CD4-positive, alpha-beta T cell treated with Interleukin-15 for 1 hour (primary cell): Measurements from ENCODE around the gene RNPS1.

Experiments
- DNase-seq: peaks from one replicate; pipeline ENCODE4 v3.0.0-alpha.2; 2020

Gene RNPS1

GRCh38 chr16:2233872-2234812 is 33.8 kb downstream of the RNPS1 start:
- no peak for DNase-seq

GRCh38 chr16:2233046-2233775 is 34.7 kb downstream of the RNPS1 start:
- no peak for DNase-seq

DNA sequence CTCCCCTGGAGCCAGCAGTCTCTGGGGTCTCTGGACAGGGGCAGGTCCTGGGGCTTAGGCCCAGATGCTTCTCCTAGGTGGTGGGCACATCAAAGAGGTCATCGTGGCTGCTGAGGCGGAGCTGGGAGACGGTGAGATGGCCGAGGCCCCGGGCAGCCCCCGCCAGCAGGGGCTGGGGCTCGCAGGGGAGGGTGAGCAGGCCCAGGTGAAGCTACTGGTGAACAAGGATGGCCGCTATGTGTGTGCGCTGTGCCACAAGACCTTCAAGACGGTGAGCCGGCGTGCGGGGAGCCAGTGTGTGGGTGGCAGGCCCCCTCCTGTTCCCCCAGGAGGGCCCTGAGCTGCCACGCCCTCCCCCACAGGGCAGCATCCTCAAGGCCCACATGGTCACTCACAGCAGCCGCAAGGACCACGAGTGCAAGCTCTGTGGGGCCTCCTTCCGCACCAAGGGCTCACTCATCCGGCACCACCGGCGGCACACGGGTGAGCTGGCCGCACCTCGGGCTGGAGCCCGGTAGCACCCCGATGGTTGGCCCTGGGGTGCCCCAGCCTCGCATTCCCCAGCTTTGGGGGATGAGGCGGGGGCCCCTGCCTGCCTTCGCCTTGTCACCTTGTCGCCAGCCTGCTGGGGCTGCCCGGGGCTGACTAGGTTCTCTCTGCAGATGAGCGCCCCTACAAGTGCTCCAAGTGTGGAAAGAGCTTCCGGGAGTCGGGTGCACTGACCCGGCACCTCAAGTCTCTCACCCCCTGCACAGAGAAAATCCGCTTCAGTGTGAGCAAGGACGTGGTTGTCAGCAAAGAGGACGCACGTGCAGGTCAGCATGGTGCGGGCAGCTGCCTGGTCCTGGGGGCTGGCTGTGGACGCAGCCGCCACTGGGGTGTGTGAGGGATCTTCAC is 35.6 kb downstream of the RNPS1 start:
- no peak for DNase-seq

DNA sequence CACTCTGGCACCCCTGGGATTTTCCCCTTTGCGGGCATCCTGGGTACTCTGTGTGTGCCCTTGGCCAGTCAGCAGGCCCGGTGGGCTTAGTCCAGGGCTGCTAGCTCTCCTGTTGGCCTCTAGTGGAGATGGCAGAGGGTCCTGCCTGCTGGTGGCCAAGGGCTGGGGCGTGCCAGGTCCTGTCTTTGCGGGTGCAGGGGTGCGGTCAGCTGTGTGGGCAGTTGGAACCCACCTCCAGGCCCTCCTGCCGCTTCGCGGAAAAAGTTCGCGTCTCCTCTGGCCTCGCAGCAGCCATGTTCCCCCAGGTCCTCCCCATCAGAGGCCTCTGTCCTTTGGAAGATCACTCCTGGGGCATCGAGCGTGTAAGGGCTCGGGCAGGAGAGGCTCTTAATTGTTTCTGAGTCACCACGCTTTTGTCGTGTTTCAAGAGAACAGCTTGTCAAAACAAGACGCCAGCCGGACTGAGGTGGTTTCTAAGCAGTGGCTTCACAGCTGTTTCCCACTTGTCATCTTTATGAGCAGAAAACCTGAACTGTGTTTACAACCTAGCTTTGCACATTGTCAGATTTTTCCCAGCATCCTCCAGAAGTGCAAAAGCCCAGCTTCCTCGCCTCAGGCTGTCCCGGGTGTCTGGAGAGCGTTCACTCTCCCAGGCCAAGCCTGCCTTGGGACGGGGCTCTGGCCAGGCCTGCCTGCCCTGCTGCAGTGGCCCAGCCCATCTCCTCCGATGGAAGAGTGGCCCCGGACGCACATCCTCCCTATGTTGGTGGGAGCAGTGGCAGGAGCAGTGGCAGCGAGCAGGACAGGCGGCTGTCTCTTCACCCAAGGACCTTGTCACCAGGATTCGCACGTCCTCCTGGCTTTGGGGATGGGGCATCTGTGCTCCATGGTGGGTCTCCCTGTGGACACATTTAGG is 36.7 kb downstream of the RNPS1 start:
- DNase-seq = no peak

DNA sequence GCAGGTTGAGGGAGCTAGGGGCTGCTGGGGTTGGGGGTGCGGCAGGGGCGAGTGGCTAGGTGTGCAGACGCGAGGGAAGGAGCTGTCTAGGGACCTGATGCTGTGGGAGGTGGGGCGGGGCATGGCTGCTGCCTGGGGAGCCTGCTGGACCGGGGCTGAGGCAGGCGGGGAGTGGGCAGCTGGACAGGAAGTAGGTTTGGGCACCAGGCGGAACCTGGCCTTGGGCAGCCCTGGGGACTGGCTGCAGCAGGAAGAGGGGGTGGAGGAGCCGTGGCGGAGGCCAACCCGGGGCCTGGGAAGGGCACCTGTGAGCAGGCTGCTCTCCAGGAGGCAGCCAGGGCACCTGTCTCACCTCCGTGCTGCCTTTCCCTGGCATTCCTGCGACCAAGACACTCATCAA is 37.5 kb downstream of the RNPS1 start:
- no peak for DNase-seq

DNA sequence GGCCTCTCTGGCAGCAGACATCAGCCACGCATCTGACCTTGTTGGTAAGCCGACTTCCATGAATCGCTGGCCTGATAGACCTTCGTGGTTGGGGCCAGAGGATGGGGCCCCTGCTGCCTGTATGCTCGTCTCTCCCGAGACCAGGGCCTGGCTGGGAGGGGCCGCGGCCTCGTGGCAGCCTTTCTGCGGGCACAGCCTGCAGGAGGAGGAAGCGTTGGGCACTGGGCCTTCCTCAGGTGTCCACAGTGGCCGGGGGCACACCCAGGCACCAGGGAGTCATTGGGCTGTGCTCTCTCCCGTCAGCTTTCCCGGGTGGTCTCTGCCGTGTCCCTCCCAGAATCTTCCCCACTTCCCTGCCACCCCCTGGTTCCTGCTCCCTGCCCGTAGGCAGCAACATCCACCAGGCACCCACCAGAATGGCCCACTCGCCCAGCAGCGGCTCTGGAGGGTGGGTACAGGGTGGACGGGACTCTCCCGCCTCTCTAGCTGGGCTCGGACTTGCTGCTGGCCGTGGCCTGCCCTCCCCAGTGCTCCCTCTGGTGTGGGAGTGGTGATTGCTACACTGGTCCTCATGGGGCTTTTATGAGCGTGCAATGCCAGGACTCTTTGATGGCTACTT is 38.2 kb downstream of the RNPS1 start:
- no peak for DNase-seq

DNA sequence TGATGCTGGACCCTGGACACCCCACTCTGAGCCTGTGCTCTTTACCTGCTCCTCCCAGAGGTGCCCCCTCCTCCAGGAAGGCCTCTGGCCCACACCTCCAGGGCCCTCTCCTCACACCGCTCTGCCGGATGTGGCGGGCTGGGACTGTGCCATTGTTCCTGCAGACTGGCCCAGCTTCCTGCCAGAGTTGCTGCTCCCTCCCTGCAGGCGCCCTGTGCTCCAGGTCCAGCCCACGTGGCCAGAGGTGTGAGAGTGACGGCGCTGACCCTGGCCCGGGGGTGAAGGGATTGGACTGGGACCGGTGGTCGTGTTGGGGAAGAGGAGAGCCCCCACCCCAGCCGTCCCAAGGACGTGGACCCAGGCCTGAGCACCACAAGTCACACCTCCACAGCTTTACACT is 38.8 kb downstream of the RNPS1 start:
- no peak for DNase-seq

DNA sequence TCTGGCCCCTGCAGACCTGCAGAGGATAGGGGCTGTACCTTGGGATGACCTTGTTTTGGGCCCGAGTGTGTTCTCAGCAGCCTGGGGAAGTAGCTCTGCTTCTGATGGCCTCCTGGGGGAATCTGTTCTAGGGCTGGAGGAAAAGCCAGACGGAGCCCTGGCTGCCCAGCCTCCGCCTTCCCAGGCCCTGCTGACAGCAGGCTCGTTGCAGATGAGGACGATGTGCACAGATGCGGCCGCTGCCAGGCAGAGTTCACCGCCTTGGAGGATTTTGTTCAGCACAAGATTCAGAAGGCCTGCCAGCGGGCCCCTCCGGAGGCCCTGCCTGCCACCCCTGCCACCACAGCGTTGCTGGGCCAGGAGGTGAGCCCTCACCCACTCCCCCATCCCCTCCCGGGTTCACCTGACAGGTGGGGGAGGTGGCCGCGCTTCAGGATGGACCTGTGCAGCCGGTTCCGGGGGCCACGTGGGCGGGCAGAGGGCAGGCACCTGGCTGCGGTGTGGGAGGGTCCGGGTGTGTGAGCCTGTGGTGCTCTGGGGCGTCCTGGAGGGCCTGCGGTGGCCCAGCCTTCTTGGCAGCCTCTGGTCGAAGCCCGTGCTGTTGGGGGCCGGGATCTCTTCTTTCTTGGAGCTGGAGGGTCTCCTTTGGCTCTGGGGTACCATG is 39.6 kb downstream of the RNPS1 start:
- no peak for DNase-seq

DNA sequence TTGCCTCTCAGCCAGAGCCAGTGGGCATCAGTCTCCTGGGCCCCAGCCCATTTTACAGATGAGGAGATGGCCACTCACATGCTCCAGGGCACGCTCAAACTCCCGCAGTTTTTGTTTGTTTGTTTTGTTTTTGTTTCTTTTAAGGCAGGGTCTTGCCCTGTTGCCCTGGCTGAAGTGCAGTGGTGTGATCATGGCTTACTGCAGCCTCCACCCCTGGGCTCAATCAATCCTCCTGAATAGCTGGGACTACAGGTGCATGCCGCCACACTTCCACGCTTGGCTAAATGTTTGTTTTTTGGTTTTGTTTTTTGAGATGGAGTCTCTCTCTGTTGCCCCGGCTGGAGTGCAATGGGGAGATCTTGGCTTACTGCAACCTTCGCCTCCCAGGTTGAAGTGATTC is 41.0 kb downstream of the RNPS1 start:
- DNase-seq = no peak

- no peak for DNase-seq
Observed at GRCh38 chr16:2226245-2226793, 41.6 kb downstream of the RNPS1 start.

GRCh38 chr16:2223942-2224486 is 43.9 kb downstream of the RNPS1 start:
- DNase-seq = peak; percentile 33

DNA sequence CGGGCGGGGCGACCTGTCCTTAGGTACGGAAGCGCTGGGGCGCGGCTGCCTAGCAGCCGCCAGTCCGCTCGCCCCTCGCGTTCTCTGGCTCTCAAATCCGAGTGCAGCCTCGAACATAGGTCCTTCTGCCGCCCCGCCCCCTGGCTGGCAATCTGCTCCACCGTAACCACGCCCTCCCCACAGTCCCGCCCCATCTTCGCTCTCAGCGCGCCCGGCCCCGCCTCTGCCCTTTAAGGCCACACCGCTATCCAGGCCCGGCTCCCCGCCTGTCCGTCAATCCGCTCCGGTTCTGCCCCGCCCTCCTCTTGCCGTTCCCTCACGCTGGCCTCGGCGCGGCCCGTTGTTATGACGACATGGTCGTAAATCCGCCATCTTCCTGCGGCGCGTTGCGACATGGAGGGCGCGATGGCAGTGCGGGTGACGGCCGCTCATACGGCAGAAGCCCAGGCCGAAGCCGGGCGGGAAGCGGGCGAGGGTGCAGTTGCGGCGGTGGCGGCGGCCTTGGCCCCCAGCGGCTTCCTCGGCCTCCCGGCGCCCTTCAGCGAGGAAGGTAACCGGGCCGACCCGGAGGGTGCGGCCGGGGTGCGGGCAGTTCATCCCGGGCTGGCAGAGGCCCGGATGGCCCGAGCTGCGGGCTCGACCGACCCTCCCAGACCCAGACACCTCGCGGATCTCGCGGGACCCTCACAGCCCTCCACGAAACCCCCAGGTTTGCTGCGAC is 44.5 kb downstream of the RNPS1 start, which contains the start of gene E4F1:
Gene E4F1, plus strand, starts transcription at position 371 of the 721 bp plus-strand sequence. Its CDS starts 23 bp downstream, at position 394.
- peak; percentile 100 for DNase-seq

GRCh38 chr16:2216330-2216729 is 51.6 kb downstream of the RNPS1 start:
- no peak for DNase-seq

GRCh38 chr16:2214719-2214968 is 53.3 kb downstream of the RNPS1 start, which contains the start of gene PGP:
TSS of gene PGP (minus strand) at chr16:2214840. CDS start at chr16:2214777, 63 bp downstream.
- DNase-seq = no peak

- no peak for DNase-seq
Observed at GRCh38 chr16:2213817-2214718, 53.9 kb downstream of the RNPS1 start.

DNA sequence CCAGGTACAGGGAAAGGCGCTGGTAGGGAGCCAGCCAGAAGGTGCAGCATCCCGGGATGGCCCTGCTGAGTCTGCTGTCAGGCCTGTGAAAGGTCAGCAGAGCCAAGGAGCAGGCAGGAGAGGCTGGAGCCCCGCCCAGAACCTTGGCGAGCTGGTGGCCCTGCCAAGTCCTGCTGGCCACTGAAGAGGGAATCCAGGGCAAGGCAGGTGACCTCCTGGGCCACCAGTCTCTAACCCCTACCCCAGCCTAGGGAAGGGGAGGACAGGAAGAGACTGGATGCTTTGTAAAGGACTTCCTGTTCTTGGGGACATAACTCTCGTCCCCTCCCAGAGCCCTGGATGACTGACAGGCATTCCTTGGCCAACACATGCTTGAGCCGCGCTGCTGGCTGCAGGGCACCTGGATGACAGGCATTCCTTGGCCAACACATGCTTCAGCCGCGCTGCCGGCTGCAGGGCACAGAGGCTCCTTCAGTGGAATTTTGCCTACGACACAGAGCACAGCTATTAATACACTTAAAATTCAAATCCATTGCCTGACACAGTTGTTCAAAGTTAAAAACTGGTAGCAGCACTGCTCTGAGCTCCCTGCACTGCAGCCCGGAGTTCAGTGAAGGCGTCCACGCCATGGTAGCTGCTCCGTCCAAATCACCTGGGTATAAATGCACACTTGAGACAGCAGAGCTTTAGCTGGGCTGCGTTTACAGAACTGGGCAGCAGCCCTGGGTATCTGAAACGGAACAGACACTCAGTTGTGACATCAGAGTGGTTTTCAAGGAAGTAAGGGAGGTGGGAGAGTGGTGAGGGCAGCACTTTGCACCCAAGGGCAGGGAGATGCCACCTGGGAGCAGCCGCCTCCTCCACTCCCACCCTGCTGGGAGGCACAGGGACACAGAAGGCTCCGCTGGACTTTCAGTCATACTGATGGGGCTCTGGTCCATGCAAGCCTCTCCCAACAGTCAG is 55.3 kb downstream of the RNPS1 start:
- DNase-seq = no peak

- no peak for DNase-seq
Observed at GRCh38 chr16:2211923-2212347, 56.0 kb downstream of the RNPS1 start.
